K562 (cell line): Measurements from ENCODE around the gene KLF2. TPM values are rescaled to one million over a fixed set of nuclear protein-coding genes. Genes with fewer than 3 reads are reported as not detected.

Source experiments
- EZH2 ChIP-seq: IDR thresholded peaks from 2 replicates; pipeline ENCODE4 v1.6.1; 2012; ENCODE audit warnings: low read depth, mild to moderate bottlenecking, inconsistent platforms, low read length, borderline replicate concordance
- HCFC1 ChIP-seq: IDR thresholded peaks from 2 replicates; pipeline ENCODE4 v1.6.1; 2012; ENCODE audit warnings: low read depth, low read length, improper control_type of control experiment
- HDAC1 ChIP-seq, 2 experiments: fragments of 450-650 bp; IDR thresholded peaks; 2 replicates each; pipeline ENCODE4 v1.6.1; 2016 to 2017; ENCODE audit warnings: inconsistent platforms in 1 of 2, mild to moderate bottlenecking in 1 of 2, moderate library complexity in 1 of 2
- KDM2B ChIP-seq: fragments of 250-450 bp; sonication (Bioruptor Pico); IDR thresholded peaks from 2 replicates; pipeline ENCODE4 v1.8.0; 2021; ENCODE audit warnings: mild to moderate bottlenecking, moderate library complexity
- KDM5B ChIP-seq: fragments of 200-600 bp; sonication (generic); IDR thresholded peaks from 2 replicates; pipeline ENCODE4 v1.6.1; 2012; ENCODE audit warnings: low read depth, mild to moderate bottlenecking, moderate library complexity, low read length, control low read depth, inconsistent platforms; ENCODE audit not compliant: insufficient replicate concordance
- LARP7 ChIP-seq: fragments of 450-650 bp; IDR thresholded peaks from 2 replicates; pipeline ENCODE4 v1.6.1; 2016
- MCM3 ChIP-seq: fragments of 450-650 bp; IDR thresholded peaks from 2 replicates; pipeline ENCODE4 v1.6.1; 2016
- NFYB ChIP-seq: IDR thresholded peaks from 2 replicates; pipeline ENCODE4 v1.6.1; 2011; ENCODE audit warnings: mild to moderate bottlenecking, moderate library complexity; ENCODE audit not compliant: insufficient read length; ENCODE audit errors: extremely low read depth
- NRF1 ChIP-seq, 2 experiments: fragments of 450-650 bp; IDR thresholded peaks in 1 of 2; conservative IDR thresholded peaks in 1 of 2; 2 replicates each; pipeline ENCODE4 v1.6.1; 2014; ENCODE audit warnings: mild to moderate bottlenecking in 2 of 2
- PCBP2 ChIP-seq: fragments of 200-400 bp; formaldehyde crosslinking; IDR thresholded peaks from 2 replicates; pipeline ENCODE4 v1.6.1; 2018; ENCODE audit warnings: low read length, low read depth, mild to moderate bottlenecking, moderate library complexity; ENCODE audit not compliant: poor library complexity, severe bottlenecking
- PHTF2 ChIP-seq: fragments of 250-450 bp; sonication (Bioruptor Pico); IDR thresholded peaks from 2 replicates; pipeline ENCODE4 v1.5.0; 2021; ENCODE audit warnings: mild to moderate bottlenecking
- ZNF12 ChIP-seq: sonication (generic); formaldehyde crosslinking; IDR thresholded peaks from 2 replicates; pipeline ENCODE4 v1.4.0; 2020; ENCODE audit warnings: mild to moderate bottlenecking, missing genetic modification reagents
- ZNF121 ChIP-seq: sonication (generic); formaldehyde crosslinking; conservative IDR thresholded peaks from 2 replicates; pipeline ENCODE4 v1.8.0; 2022; ENCODE audit warnings: missing genetic modification reagents
- ZNF124 ChIP-seq: sonication (generic); formaldehyde crosslinking; IDR thresholded peaks from 2 replicates; pipeline ENCODE4 v1.8.1; 2022; ENCODE audit warnings: missing genetic modification reagents
- ZNF197 ChIP-seq: fragments of 200-800 bp; sonication (Bioruptor generic); IDR thresholded peaks from 2 replicates; pipeline ENCODE4 v1.6.1; 2016; ENCODE audit warnings: low read depth, missing genetic modification characterization, missing compliant biosample characterization
- ZNF75A ChIP-seq: fragments of 450-650 bp; formaldehyde crosslinking; IDR thresholded peaks from 2 replicates; pipeline ENCODE4 v1.4.0; 2020; ENCODE audit warnings: mild to moderate bottlenecking
- ZNF79 ChIP-seq: fragments of 250-450 bp; sonication (Bioruptor Pico); IDR thresholded peaks from 2 replicates; pipeline ENCODE4 v1.4.0; 2020; ENCODE audit warnings: low read depth, mild to moderate bottlenecking, moderate library complexity
- polyA plus RNA-seq, 8 experiments: library from polyadenylated mRNA; depleted of rRNA in 4 of 8; stranded (reverse) in 5 of 8; unstranded in 3 of 8; fragments of >200 nt; fragmentation: Nextera tagmentation in 2 of 8; fragmentation: Illumina TruSeq in 1 of 8; extraction: Ambion mirVana in 2 of 8; extraction: Trizol in 1 of 8; gene quantifications; 2 replicates each; pipeline versions ENCODE4 v1.2.1 to v1.2.3, GENCODE V29; 2011 to 2014; ENCODE audit warnings: inconsistent platforms in 1 of 8, missing spikeins in 1 of 8
- total RNA-seq, 7 experiments: library from RNA; depleted of rRNA in 6 of 7; stranded (reverse); fragments of >200 nt in 6 of 7; fragmentation: Illumina TruSeq in 2 of 7; extraction: Trizol in 2 of 7; gene quantifications; 2 replicates each; pipeline versions ENCODE4 v1.2.1 to v1.2.3, GENCODE V29; 2011 to 2021; ENCODE audit warnings: low replicate concordance in 1 of 7
- TF ChIP-seq, protein P1 (sequence below), 2 experiments: fragments of 450-650 bp in 1 of 2; sonication (generic) in 1 of 2; formaldehyde crosslinking in 1 of 2; IDR thresholded peaks in 1 of 2; conservative IDR thresholded peaks in 1 of 2; 2 replicates each; pipeline versions ENCODE4 v1.6.1 to v1.8.1; 2016 to 2023; ENCODE audit warnings: mild to moderate bottlenecking in 2 of 2, moderate library complexity in 2 of 2, inconsistent platforms in 1 of 2, missing genetic modification reagents in 1 of 2
- TF ChIP-seq, protein P2 (sequence below): fragments of 450-650 bp; formaldehyde crosslinking; IDR thresholded peaks from 2 replicates; pipeline ENCODE4 v1.4.0; 2022; ENCODE audit warnings: missing genetic modification characterization
- TF ChIP-seq, protein P3 (sequence below): conservative IDR thresholded peaks from 2 replicates; pipeline ENCODE4 v1.6.1; 2011; ENCODE audit warnings: low read depth, mild to moderate bottlenecking, low read length; ENCODE audit not compliant: control insufficient read depth
- TF ChIP-seq, protein P4 (sequence below), 3 experiments: IDR thresholded peaks in 2 of 3; conservative IDR thresholded peaks in 1 of 3; 2 replicates each; pipeline ENCODE4 v1.5.1; 2011 to 2012; ENCODE audit warnings: low read length in 3 of 3, mild to moderate bottlenecking in 3 of 3, control low read depth in 2 of 3, improper control_type of control experiment in 1 of 3, inconsistent platforms in 1 of 3, low read depth in 1 of 3, mixed read lengths in 1 of 3, moderate library complexity in 1 of 3; ENCODE audit not compliant: insufficient read depth in 2 of 3
- TF ChIP-seq, protein P5 (sequence below), 2 experiments: fragments of 250-450 bp in 1 of 2; fragments of 450-650 bp in 1 of 2; sonication (Bioruptor Pico) in 1 of 2; IDR thresholded peaks; 2 replicates each; pipeline versions ENCODE4 v1.6.1 to v1.8.0; 2016 to 2021; ENCODE audit warnings: mild to moderate bottlenecking in 2 of 2, moderate library complexity in 2 of 2, missing compliant biosample characterization in 1 of 2, missing genetic modification characterization in 1 of 2

Gene KLF2
- total and polyA plus RNA-seq, 9 of the 15 experiments (the other 6 are each of a cell fraction or from before 2014, with no cell fraction given): 0.07 to 0.71 TPM; not detected in 7

DNA sequence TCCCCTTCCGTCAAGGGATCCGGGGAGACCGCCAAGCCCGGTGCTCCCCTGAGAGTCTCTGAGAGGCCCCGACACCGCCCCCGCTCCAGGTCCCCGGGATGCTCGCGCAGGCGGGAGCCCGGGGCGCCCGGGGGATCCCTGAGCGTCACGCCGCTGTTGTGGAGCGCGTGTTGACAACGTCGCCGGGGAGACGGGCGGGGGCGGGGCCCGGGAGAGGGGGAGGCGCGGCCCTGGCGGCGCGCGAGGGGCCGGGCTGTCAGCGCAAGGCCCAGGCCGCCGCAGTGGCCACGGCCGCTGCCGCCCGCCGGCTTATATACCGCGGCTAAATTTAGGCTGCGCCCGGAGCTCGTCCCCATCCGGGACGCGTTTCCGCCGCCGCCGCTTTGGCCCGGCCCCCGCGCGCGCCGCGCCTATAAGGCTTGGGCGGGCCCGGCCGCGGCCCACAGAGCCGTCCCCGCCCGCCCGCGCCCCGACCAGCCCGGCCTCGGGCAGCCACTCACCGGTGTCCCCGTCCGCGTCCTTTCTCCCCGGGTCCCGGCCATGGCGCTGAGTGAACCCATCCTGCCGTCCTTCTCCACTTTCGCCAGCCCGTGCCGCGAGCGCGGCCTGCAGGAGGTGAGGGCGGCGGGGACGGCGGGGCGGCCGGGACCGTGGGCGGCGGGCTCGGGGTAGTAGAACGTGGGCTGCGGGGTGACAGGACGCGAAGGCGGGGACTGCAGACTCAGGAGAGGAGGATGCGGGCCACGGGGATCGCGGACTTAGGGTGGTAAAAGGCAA, at the start of gene KLF2 (continued):
- TF ChIP-seq, protein P1, sequence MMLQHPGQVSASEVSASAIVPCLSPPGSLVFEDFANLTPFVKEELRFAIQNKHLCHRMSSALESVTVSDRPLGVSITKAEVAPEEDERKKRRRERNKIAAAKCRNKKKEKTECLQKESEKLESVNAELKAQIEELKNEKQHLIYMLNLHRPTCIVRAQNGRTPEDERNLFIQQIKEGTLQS (IDR thresholded peaks at IDR 0.05): no peak
- TF ChIP-seq, protein P1 (CRISPR knock-in tag; conservative IDR thresholded peaks at IDR 0.05): no peak
- TF ChIP-seq HCFC1: no peak; the same call in 1 of the 2 replicates
- TF ChIP-seq KDM2B (CRISPR knock-in tag): no peak
- no peak for TF ChIP-seq HDAC1 (IDR thresholded peaks at IDR 0.05)
- TF ChIP-seq ZNF121 (CRISPR knock-in tag): no peak
- TF ChIP-seq PHTF2 (CRISPR knock-in tag): no peak
- TF ChIP-seq PCBP2: no peak
- TF ChIP-seq, protein P2, sequence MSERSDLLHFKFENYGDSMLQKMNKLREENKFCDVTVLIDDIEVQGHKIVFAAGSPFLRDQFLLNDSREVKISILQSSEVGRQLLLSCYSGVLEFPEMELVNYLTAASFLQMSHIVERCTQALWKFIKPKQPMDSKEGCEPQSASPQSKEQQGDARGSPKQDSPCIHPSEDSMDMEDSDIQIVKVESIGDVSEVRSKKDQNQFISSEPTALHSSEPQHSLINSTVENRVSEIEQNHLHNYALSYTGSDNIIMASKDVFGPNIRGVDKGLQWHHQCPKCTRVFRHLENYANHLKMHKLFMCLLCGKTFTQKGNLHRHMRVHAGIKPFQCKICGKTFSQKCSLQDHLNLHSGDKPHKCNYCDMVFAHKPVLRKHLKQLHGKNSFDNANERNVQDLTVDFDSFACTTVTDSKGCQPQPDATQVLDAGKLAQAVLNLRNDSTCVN: no peak
- no peak for TF ChIP-seq ZNF124 (CRISPR knock-in tag)
- TF ChIP-seq, protein P3, sequence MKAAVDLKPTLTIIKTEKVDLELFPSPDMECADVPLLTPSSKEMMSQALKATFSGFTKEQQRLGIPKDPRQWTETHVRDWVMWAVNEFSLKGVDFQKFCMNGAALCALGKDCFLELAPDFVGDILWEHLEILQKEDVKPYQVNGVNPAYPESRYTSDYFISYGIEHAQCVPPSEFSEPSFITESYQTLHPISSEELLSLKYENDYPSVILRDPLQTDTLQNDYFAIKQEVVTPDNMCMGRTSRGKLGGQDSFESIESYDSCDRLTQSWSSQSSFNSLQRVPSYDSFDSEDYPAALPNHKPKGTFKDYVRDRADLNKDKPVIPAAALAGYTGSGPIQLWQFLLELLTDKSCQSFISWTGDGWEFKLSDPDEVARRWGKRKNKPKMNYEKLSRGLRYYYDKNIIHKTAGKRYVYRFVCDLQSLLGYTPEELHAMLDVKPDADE: peak; percentile 62; the same call in 1 of the 2 replicates
- TF ChIP-seq ZNF197 (CRISPR knock-in tag): no peak
- TF ChIP-seq NFYB: no peak
- no peak for TF ChIP-seq EZH2
- TF ChIP-seq ZNF75A (CRISPR knock-in tag): no peak
- TF ChIP-seq, protein P4, sequence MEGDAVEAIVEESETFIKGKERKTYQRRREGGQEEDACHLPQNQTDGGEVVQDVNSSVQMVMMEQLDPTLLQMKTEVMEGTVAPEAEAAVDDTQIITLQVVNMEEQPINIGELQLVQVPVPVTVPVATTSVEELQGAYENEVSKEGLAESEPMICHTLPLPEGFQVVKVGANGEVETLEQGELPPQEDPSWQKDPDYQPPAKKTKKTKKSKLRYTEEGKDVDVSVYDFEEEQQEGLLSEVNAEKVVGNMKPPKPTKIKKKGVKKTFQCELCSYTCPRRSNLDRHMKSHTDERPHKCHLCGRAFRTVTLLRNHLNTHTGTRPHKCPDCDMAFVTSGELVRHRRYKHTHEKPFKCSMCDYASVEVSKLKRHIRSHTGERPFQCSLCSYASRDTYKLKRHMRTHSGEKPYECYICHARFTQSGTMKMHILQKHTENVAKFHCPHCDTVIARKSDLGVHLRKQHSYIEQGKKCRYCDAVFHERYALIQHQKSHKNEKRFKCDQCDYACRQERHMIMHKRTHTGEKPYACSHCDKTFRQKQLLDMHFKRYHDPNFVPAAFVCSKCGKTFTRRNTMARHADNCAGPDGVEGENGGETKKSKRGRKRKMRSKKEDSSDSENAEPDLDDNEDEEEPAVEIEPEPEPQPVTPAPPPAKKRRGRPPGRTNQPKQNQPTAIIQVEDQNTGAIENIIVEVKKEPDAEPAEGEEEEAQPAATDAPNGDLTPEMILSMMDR (IDR thresholded peaks at IDR 0.05 in 2 of 3, conservative IDR thresholded peaks at IDR 0.05 in 1 of 3; ENCODE audit: insufficient read depth in 2 of 3, low read depth in 1 of 3, low read length in 3 of 3): no peak
- no peak for TF ChIP-seq ZNF79 (CRISPR knock-in tag)
- TF ChIP-seq KDM5B: peak; percentile 74
- TF ChIP-seq MCM3: no peak
- peak; percentile 50 to 62; a peak in 3 of 4 replicates for TF ChIP-seq NRF1 (conservative IDR thresholded peaks at IDR 0.05 in 1 of 2, IDR thresholded peaks at IDR 0.05 in 1 of 2)
- TF ChIP-seq, protein P5, sequence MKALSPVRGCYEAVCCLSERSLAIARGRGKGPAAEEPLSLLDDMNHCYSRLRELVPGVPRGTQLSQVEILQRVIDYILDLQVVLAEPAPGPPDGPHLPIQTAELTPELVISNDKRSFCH (CRISPR knock-in tag; IDR thresholded peaks at IDR 0.05): no peak
- TF ChIP-seq, protein P5 (tag; IDR thresholded peaks at IDR 0.05): no peak
- no peak for TF ChIP-seq ZNF12 (CRISPR knock-in tag)
- TF ChIP-seq LARP7: no peak
